ENCODE results near the gene RNF103. TPM values are rescaled to one million over a fixed set of nuclear protein-coding genes. Genes with fewer than 3 reads are reported as not detected.

The RNF103 gene
- total and polyA plus RNA-seq, 2 of the 13 experiments (the other 11 are each of a cell fraction or from before 2014, with no cell fraction given), result 19.8 to 21.1 TPM

GRCh38 chr2:86628091-86628522, 4.4 kb upstream of the RNF103 start (continued):
- TF ChIP-seq SIN3A (IDR thresholded peaks at IDR 0.05; ENCODE audit: borderline replicate concordance, low read depth, low read length), result no peak
- TF ChIP-seq USF2 (IDR thresholded peaks at IDR 0.05; ENCODE audit: low read depth, low read length), result no peak
- no peak for TF ChIP-seq USF2 (CRISPR knock-in tag; IDR thresholded peaks at IDR 0.05; ENCODE audit: borderline replicate concordance)
- TF ChIP-seq MIER3 (CRISPR knock-in tag; IDR thresholded peaks at IDR 0.05; ENCODE audit: borderline replicate concordance), result peak; percentile 56; the same call in 1 of the 2 replicates
- TF ChIP-seq KLF11 (CRISPR knock-in tag; IDR thresholded peaks at IDR 0.05), result no peak
- peak; percentile 66 for TF ChIP-seq PAXIP1 (CRISPR knock-in tag; conservative IDR thresholded peaks at IDR 0.05)
- no peak for TF ChIP-seq KDM3A (CRISPR knock-in tag; IDR thresholded peaks at IDR 0.05; ENCODE audit: low read depth)
- TF ChIP-seq ZNF878 (CRISPR knock-in tag; IDR thresholded peaks at IDR 0.05), result peak; percentile 60; the same call in 1 of the 2 replicates
- TF ChIP-seq ZBTB25 (CRISPR knock-in tag; IDR thresholded peaks at IDR 0.05), result 0 out of 2 replicates have a peak, but pooled peaks have one; percentile 26
- no peak for TF ChIP-seq SRSF1 (optimal IDR thresholded peaks at IDR 0.05; ENCODE audit: low read depth, low read length)
- TF ChIP-seq FOXC1 (CRISPR knock-in tag; IDR thresholded peaks at IDR 0.05; ENCODE audit: borderline replicate concordance), result no peak
- TF ChIP-seq NFAT5 (CRISPR knock-in tag; IDR thresholded peaks at IDR 0.05), result no peak
- TF ChIP-seq POLR2AphosphoS5 (IDR thresholded peaks at IDR 0.05; ENCODE audit: low read depth, low read length), result no peak
- no peak for TF ChIP-seq HMGXB4 (CRISPR knock-in tag; IDR thresholded peaks at IDR 0.05; ENCODE audit: borderline replicate concordance in 1 of 2, low read depth in 1 of 2)
- no peak for TF ChIP-seq ONECUT2 (CRISPR knock-in tag; IDR thresholded peaks at IDR 0.05)
- TF ChIP-seq ZNF558 (CRISPR knock-in tag; IDR thresholded peaks at IDR 0.05; ENCODE audit: borderline replicate concordance), result no peak

Data from HepG2 (cell line).